Panc1 (cell line): ENCODE results near the gene RBMS3.

Experiments
- CTCF ChIP-seq: fragments of 450-650 bp; IDR thresholded peaks from 2 replicates; pipeline ENCODE4 v1.5.1; 2017; ENCODE audit warnings: mild to moderate bottlenecking
- POLR2AphosphoS5 ChIP-seq: IDR thresholded peaks from 2 replicates; pipeline ENCODE4 v1.6.1; 2012; ENCODE audit warnings: mild to moderate bottlenecking, low read depth, low read length, moderate library complexity
- REST ChIP-seq, 2 experiments: IDR thresholded peaks; 2 replicates each; pipeline ENCODE4 v1.6.1; 2011 to 2012; ENCODE audit warnings: low read depth in 2 of 2, control low read depth in 1 of 2, low read length in 1 of 2, mild to moderate bottlenecking in 1 of 2, moderate library complexity in 1 of 2; ENCODE audit not compliant: insufficient read depth in 1 of 2

- TF ChIP-seq CTCF (no peak), REST (IDR thresholded peaks at IDR 0.05; ENCODE audit: insufficient read depth in 1 of 2, low read depth in 2 of 2, low read length in 1 of 2) (no peak), POLR2AphosphoS5 (no peak)
Observed at GRCh38 chr3:29926378-29926777, 645.5 kb downstream of the RBMS3 start.
